IMR-90 (cell line): ENCODE results near the gene RYR2. TPM values are rescaled to one million over a fixed set of nuclear protein-coding genes. Genes with fewer than 3 reads are reported as not detected.

ENCODE experiments used
- ATAC-seq: fragments of 200-7000 bp; cut with Tn5 transposase; 2 replicates; pipeline ENCODE4 v1.9.1; 2020; ENCODE audit warnings: low read depth, mild to moderate bottlenecking, moderate library complexity
- BruUV-seq: library from RNA; stranded (reverse); fragments of 400-500 nt; replicated peaks from 2 replicates; lab custom pipeline; 2021; lab: Mats Ljungman, UMichigan
- CTCF ChIA-PET: fragments of 300-600 bp; formaldehyde crosslinking; extraction: SDS; loops from one replicate; lab custom pipeline; 2021; ENCODE audit warnings: antibody characterized with exemption; lab: Yijun Ruan, JAX
- POLR2A ChIA-PET: fragments of 300-600 bp; sonication (Branson Sonifier 250); formaldehyde crosslinking; loops from one replicate; lab custom pipeline; 2022; ENCODE audit warnings: antibody characterized with exemption; ENCODE audit not compliant: unreplicated experiment; lab: Charles Lee
- DNase-seq: peaks from one replicate; pipeline ENCODE4 v3.0.0; 2013
- H2AFZ ChIP-seq: replicated peaks from 2 replicates; pipeline ENCODE3; 2013; ENCODE audit warnings: low read length, mild to moderate bottlenecking; ENCODE audit not compliant: poor library complexity
- H2AK5ac ChIP-seq: 2 replicates; pipeline ENCODE4 v1.6.1; 2013; ENCODE audit warnings: low read depth, low read length, inconsistent platforms
- H2AK9ac ChIP-seq: replicated peaks from 2 replicates; pipeline ENCODE3; 2013; ENCODE audit warnings: mild to moderate bottlenecking, low read depth, low read length, moderate library complexity; ENCODE audit not compliant: poor library complexity
- H2BK120ac ChIP-seq: 2 replicates; pipeline ENCODE4 v1.6.1; 2013; ENCODE audit warnings: low read depth, low read length, inconsistent platforms
- H2BK15ac ChIP-seq: 3 replicates; pipeline ENCODE4 v1.6.1; 2013; ENCODE audit warnings: low read depth, low read length, inconsistent platforms
- H2BK20ac ChIP-seq: 2 replicates; pipeline ENCODE4 v1.6.1; 2013; ENCODE audit warnings: low read depth, mild to moderate bottlenecking, inconsistent platforms, low read length, moderate library complexity
- H2BK5ac ChIP-seq: 2 replicates; pipeline ENCODE4 v1.6.1; 2013; ENCODE audit warnings: mild to moderate bottlenecking, low read depth, low read length, inconsistent platforms; ENCODE audit not compliant: poor library complexity, severe bottlenecking
- H3K14ac ChIP-seq: replicated peaks from 2 replicates; pipeline ENCODE4 v1.6.1; 2013; ENCODE audit warnings: low read depth, low read length, inconsistent platforms
- H3K18ac ChIP-seq: 2 replicates; pipeline ENCODE4 v1.6.1; 2013; ENCODE audit warnings: low read depth, low read length, control low read depth
- H3K23ac ChIP-seq: 2 replicates; pipeline ENCODE4 v1.6.1; 2013; ENCODE audit warnings: low read depth, low read length, inconsistent platforms
- H3K27ac ChIP-seq: 2 replicates; pipeline ENCODE4 v1.5.1; 2013; ENCODE audit warnings: mild to moderate bottlenecking, control low read depth, low read length; ENCODE audit not compliant: insufficient read depth
- H3K27me3 ChIP-seq: 2 replicates; pipeline ENCODE4 v1.6.1; 2013; ENCODE audit warnings: low read length; ENCODE audit not compliant: control insufficient read depth, insufficient read depth
- H3K36me3 ChIP-seq: 2 replicates; pipeline ENCODE4 v1.6.1; 2013; ENCODE audit warnings: low read length, mixed read lengths; ENCODE audit not compliant: control insufficient read depth, insufficient read depth
- H3K4ac ChIP-seq: 2 replicates; pipeline ENCODE4 v1.6.1; 2013; ENCODE audit warnings: low read depth, low read length, inconsistent platforms
- H3K4me1 ChIP-seq: 2 replicates; pipeline ENCODE4 v1.6.1; 2013; ENCODE audit warnings: low read length, mixed read lengths; ENCODE audit not compliant: control insufficient read depth, insufficient read depth
- H3K4me2 ChIP-seq: 2 replicates; pipeline ENCODE4 v1.6.1; 2013; ENCODE audit warnings: low read depth, mild to moderate bottlenecking, control low read depth, low read length, moderate library complexity
- H3K4me3 ChIP-seq: 2 replicates; pipeline ENCODE4 v1.5.1; 2013; ENCODE audit warnings: low read depth, mild to moderate bottlenecking, control low read depth, low read length, moderate library complexity; ENCODE audit not compliant: insufficient read depth
- H3K56ac ChIP-seq: 2 replicates; pipeline ENCODE4 v1.6.1; 2013; ENCODE audit warnings: low read length, inconsistent platforms; ENCODE audit not compliant: insufficient read depth; ENCODE audit errors: extremely low read depth
- H3K79me1 ChIP-seq, 2 experiments: 2 replicates each; pipeline ENCODE4 v1.6.1; 2013; ENCODE audit warnings: low read length in 2 of 2, inconsistent platforms in 1 of 2, low read depth in 1 of 2
- H3K9ac ChIP-seq: 2 replicates; pipeline ENCODE4 v1.6.1; 2013; ENCODE audit warnings: low read depth, low read length, control low read depth
- H3K9me1 ChIP-seq: 2 replicates; pipeline ENCODE4 v1.6.1; 2013; ENCODE audit warnings: low read length, inconsistent platforms; ENCODE audit not compliant: insufficient read depth
- H3K9me3 ChIP-seq: 2 replicates; pipeline ENCODE4 v1.6.1; 2013; ENCODE audit warnings: low read length; ENCODE audit not compliant: control insufficient read depth, insufficient read depth
- H4K20me1 ChIP-seq: 2 replicates; pipeline ENCODE4 v1.6.1; 2013; ENCODE audit warnings: low read length, inconsistent platforms; ENCODE audit not compliant: insufficient read depth
- H4K5ac ChIP-seq: 2 replicates; pipeline ENCODE4 v1.6.1; 2013; ENCODE audit warnings: mild to moderate bottlenecking, low read depth, low read length, control low read depth
- H4K8ac ChIP-seq, 2 experiments: 2 replicates each; pipeline ENCODE4 v1.6.1; 2013; ENCODE audit warnings: low read depth in 2 of 2, low read length in 2 of 2, control low read depth in 1 of 2, inconsistent platforms in 1 of 2
- H4K91ac ChIP-seq: 2 replicates; pipeline ENCODE4 v1.6.1; 2013; ENCODE audit warnings: low read depth, low read length, inconsistent platforms; ENCODE audit not compliant: insufficient read depth
- BHLHE40 ChIP-seq: fragments of 150-350 bp; IDR thresholded peaks from 2 replicates; pipeline ENCODE4 v1.6.1; 2016; ENCODE audit warnings: mild to moderate bottlenecking, low read depth, low read length
- CEBPB ChIP-seq: IDR thresholded peaks from 2 replicates; pipeline ENCODE4 v1.6.1; 2012; ENCODE audit warnings: low read depth, low read length, improper control_type of control experiment
- CTCF ChIP-seq: conservative IDR thresholded peaks from 2 replicates; pipeline ENCODE4 v1.5.1; 2012; ENCODE audit warnings: mild to moderate bottlenecking, low read depth, low read length, improper control_type of control experiment
- ELK1 ChIP-seq: fragments of 150-350 bp; IDR thresholded peaks from 2 replicates; pipeline ENCODE4 v1.6.1; 2016; ENCODE audit warnings: low read depth, mild to moderate bottlenecking, low read length, moderate library complexity, borderline replicate concordance
- FOS ChIP-seq: fragments of 150-350 bp; IDR thresholded peaks from 2 replicates; pipeline ENCODE4 v1.6.1; 2016; ENCODE audit warnings: low read depth, low read length
- MAFK ChIP-seq: IDR thresholded peaks from 2 replicates; pipeline ENCODE4 v1.6.1; 2012; ENCODE audit warnings: low read depth, low read length, improper control_type of control experiment
- MAZ ChIP-seq: IDR thresholded peaks from 2 replicates; pipeline ENCODE4 v1.6.1; 2012; ENCODE audit warnings: low read depth, mild to moderate bottlenecking, low read length, improper control_type of control experiment, moderate library complexity, borderline replicate concordance
- MXI1 ChIP-seq: IDR thresholded peaks from 2 replicates; pipeline ENCODE4 v1.6.1; 2012; ENCODE audit warnings: low read depth, mild to moderate bottlenecking, low read length, moderate library complexity, borderline replicate concordance
- NFE2L2 ChIP-seq: fragments of 150-350 bp; IDR thresholded peaks from 2 replicates; pipeline ENCODE4 v1.6.1; 2016; ENCODE audit warnings: low read depth, mild to moderate bottlenecking, low read length
- POLR2A ChIP-seq: IDR thresholded peaks from 2 replicates; pipeline ENCODE4 v1.6.1; 2012; ENCODE audit warnings: mild to moderate bottlenecking, low read depth, low read length
- RAD21 ChIP-seq: IDR thresholded peaks from 2 replicates; pipeline ENCODE4 v1.6.1; 2012; ENCODE audit warnings: low read length, improper control_type of control experiment
- USF2 ChIP-seq: fragments of 150-350 bp; IDR thresholded peaks from 2 replicates; pipeline ENCODE4 v1.6.1; 2017; ENCODE audit warnings: mild to moderate bottlenecking, antibody characterized with exemption, low read length, low read depth
- WGBS, 2 experiments: methylation state at CpG; one replicate each; pipeline versions ENCODE4 v1.1.5 to v1.1.7; 2013; ENCODE audit warnings: missing lambda C conversion rate in 2 of 2; ENCODE audit not compliant: insufficient read length in 1 of 2; ENCODE audit errors: extremely low coverage in 2 of 2; 5-methylcytosine and 5-hydroxymethylcytosine counted together
- dilution Hi-C: fragments of 300-500 bp; cut with HindIII; formaldehyde crosslinking; loops from one replicate; pipeline ENCODE4 v1.14.3; 2018; ENCODE audit warnings: low sequenced_read_pairs; ENCODE audit not compliant: unreplicated experiment
- in situ Hi-C: fragments of 300-500 bp; cut with MboI; formaldehyde crosslinking; loops from 3 replicates; pipeline ENCODE4 v1.14.3; 2019; ENCODE audit warnings: low sequenced_read_pairs, inconsistent platforms, mixed read lengths
- intact Hi-C: fragments of 100-400 bp; cut with micrococcal nuclease; formaldehyde crosslinking; loops from 2 replicates; pipeline ENCODE4 v1.10.0; 2022
- polyA plus RNA-seq, 3 experiments: library from polyadenylated mRNA; depleted of rRNA; stranded (reverse); fragments of >200 nt; gene quantifications; 2 replicates each; pipeline ENCODE4 v1.2.3, GENCODE V29; 2012; ENCODE audit warnings: low replicate concordance in 1 of 3
- total RNA-seq: library from RNA; depleted of rRNA; stranded (reverse); fragments of >200 nt; gene quantifications from 2 replicates; pipeline ENCODE4 v1.2.3, GENCODE V29; 2012

Gene RYR2
- total and polyA plus RNA-seq, 2 of the 4 experiments (the other 2 are of a cell fraction) = not detected

- H3K27me3 ChIP-seq = no peaks in the 10 kb centered on the region
- H4K5ac ChIP-seq = no peak overlapping the region
- no peak overlapping the region for H3K18ac ChIP-seq
- intact Hi-C loops (no loop called here), dilution Hi-C loops (no loop called here), in situ Hi-C loops (no loop called here)
- H3K9ac ChIP-seq = no peak overlapping the region
- no peaks in the 10 kb centered on the region for H3K36me3 ChIP-seq
- no peak overlapping the region for H4K8ac ChIP-seq
- no peak overlapping the region for H2AFZ ChIP-seq
- no peaks in the 10 kb centered on the region for H3K4me1 ChIP-seq
- no peak for DNase-seq
- ChIA-PET POLR2A (no interaction called here), CTCF (no interaction called here)
- H3K4me3 ChIP-seq = no peak overlapping the region
- no peak overlapping the region for H2BK20ac ChIP-seq
- H3K9me1 ChIP-seq = no peaks in the 10 kb centered on the region
- H2AK5ac ChIP-seq = no peak overlapping the region
- no peak overlapping the region for H4K91ac ChIP-seq
- H3K9me3 ChIP-seq = peaks cover 2% of the 10 kb centered on the region; the same call in 1 of the 2 replicates
- no peak for ATAC-seq
- no peak overlapping the region for H2BK15ac ChIP-seq
- no peak overlapping the region for H3K27ac ChIP-seq
- no peak overlapping the region for H3K23ac ChIP-seq
- H3K4ac ChIP-seq = no peak overlapping the region
- H2AK9ac ChIP-seq = no peak overlapping the region
- no peaks in the 10 kb centered on the region for H4K20me1 ChIP-seq
- H3K79me1 ChIP-seq = no peaks in the 10 kb centered on the region
- H2BK5ac ChIP-seq = no peak overlapping the region
- no TSS peak for BruUV-seq
- H3K56ac ChIP-seq = no peak overlapping the region
- H2BK120ac ChIP-seq = no peak overlapping the region
- TF ChIP-seq POLR2A (no peak), CTCF (no peak), RAD21 (no peak), MAZ (no peak), BHLHE40 (no peak), MAFK (no peak), NFE2L2 (no peak), ELK1 (no peak), MXI1 (no peak), USF2 (no peak), CEBPB (no peak), FOS (no peak)
- no peak overlapping the region for H3K14ac ChIP-seq
- no peak overlapping the region for H3K4me2 ChIP-seq
- 100% methylated on average over 1 of the region's 4 CpGs; no CpG with 5 or more reads in 1 of the 2 experiments for WGBS, 2 experiments
These were observed 703.6 kb downstream of the RYR2 start for GRCh38 chr1:237745545-237745944.
